Trophoblast cell (in vitro differentiated cells and primary cell): ENCODE measurements around the gene PLEKHM2.

Source experiments
- DNase-seq, 2 donors: peaks; one replicate each; pipeline ENCODE4 v3.0.0-alpha.2; 2016
- H2AFZ ChIP-seq: 2 replicates; pipeline ENCODE4 v1.6.1; 2013; ENCODE audit warnings: low read length, moderate library complexity, mild to moderate bottlenecking; ENCODE audit not compliant: insufficient read depth, poor library complexity
- H2AK5ac ChIP-seq: 2 replicates; pipeline ENCODE4 v1.6.1; 2013; ENCODE audit warnings: mild to moderate bottlenecking, low read length
- H2BK120ac ChIP-seq: 2 replicates; pipeline ENCODE4 v1.6.1; 2013; ENCODE audit warnings: low read length, mild to moderate bottlenecking, moderate library complexity; ENCODE audit not compliant: insufficient read depth, poor library complexity
- H2BK12ac ChIP-seq: 2 replicates; pipeline ENCODE4 v1.6.1; 2013; ENCODE audit warnings: mild to moderate bottlenecking, low read length, moderate library complexity
- H2BK5ac ChIP-seq: 2 replicates; pipeline ENCODE4 v1.6.1; 2013; ENCODE audit warnings: low read length, low read depth, moderate library complexity, mild to moderate bottlenecking; ENCODE audit not compliant: poor library complexity
- H3K14ac ChIP-seq: 2 replicates; pipeline ENCODE4 v1.6.1; 2013; ENCODE audit warnings: mild to moderate bottlenecking, low read length
- H3K18ac ChIP-seq: 2 replicates; pipeline ENCODE4 v1.6.1; 2013; ENCODE audit warnings: mild to moderate bottlenecking, low read length
- H3K23ac ChIP-seq: 2 replicates; pipeline ENCODE4 v1.6.1; 2013; ENCODE audit warnings: low read length
- H3K27ac ChIP-seq: 2 replicates; pipeline ENCODE4 v1.5.1; 2013; ENCODE audit warnings: low read depth, mild to moderate bottlenecking, inconsistent platforms, low read length, moderate library complexity
- H3K27me3 ChIP-seq: 2 replicates; pipeline ENCODE4 v1.6.1; 2013; ENCODE audit warnings: inconsistent platforms, mild to moderate bottlenecking, low read length, moderate library complexity; ENCODE audit not compliant: insufficient read depth
- H3K36me3 ChIP-seq, 2 experiments: 1 replicate in 1 of 2; 2 replicates in 1 of 2; pipeline ENCODE4 v1.6.1; 2013; ENCODE audit warnings: low read length in 2 of 2, mild to moderate bottlenecking in 2 of 2, moderate library complexity in 1 of 2; ENCODE audit not compliant: insufficient read depth in 2 of 2, control insufficient read depth in 1 of 2
- H3K4ac ChIP-seq: 2 replicates; pipeline ENCODE4 v1.6.1; 2013; ENCODE audit warnings: low read depth, mild to moderate bottlenecking, low read length, moderate library complexity
- H3K4me1 ChIP-seq, 2 experiments: 1 replicate in 1 of 2; 2 replicates in 1 of 2; pipeline ENCODE4 v1.6.1; 2013; ENCODE audit warnings: low read length in 2 of 2, mild to moderate bottlenecking in 2 of 2, moderate library complexity in 1 of 2; ENCODE audit not compliant: insufficient read depth in 2 of 2, control insufficient read depth in 1 of 2
- H3K4me2 ChIP-seq: 2 replicates; pipeline ENCODE4 v1.6.1; 2013; ENCODE audit warnings: inconsistent platforms, mild to moderate bottlenecking, low read length, moderate library complexity
- H3K4me3 ChIP-seq: 2 replicates; pipeline ENCODE4 v1.5.1; 2013; ENCODE audit warnings: mild to moderate bottlenecking, low read depth, low read length, inconsistent platforms
- H3K79me1 ChIP-seq: one replicate; pipeline ENCODE4 v1.6.1; 2013; ENCODE audit warnings: low read length
- H3K79me2 ChIP-seq: 2 replicates; pipeline ENCODE4 v1.6.1; 2013; ENCODE audit warnings: low read length, mild to moderate bottlenecking; ENCODE audit not compliant: control insufficient read depth, insufficient read depth, poor library complexity
- H3K9ac ChIP-seq: 2 replicates; pipeline ENCODE4 v1.6.1; 2013; ENCODE audit warnings: mild to moderate bottlenecking, low read length
- H3K9me3 ChIP-seq: 2 replicates; pipeline ENCODE4 v1.6.1; 2013; ENCODE audit warnings: low read depth, mild to moderate bottlenecking, control low read depth, inconsistent platforms, low read length; ENCODE audit not compliant: insufficient read depth
- H4K12ac ChIP-seq: 2 replicates; pipeline ENCODE4 v1.6.1; 2013; ENCODE audit warnings: low read depth, mild to moderate bottlenecking, low read length, moderate library complexity
- H4K8ac ChIP-seq: 2 replicates; pipeline ENCODE4 v1.6.1; 2013; ENCODE audit warnings: low read depth, mild to moderate bottlenecking, low read length, moderate library complexity
- H4K91ac ChIP-seq: one replicate; pipeline ENCODE4 v1.6.1; 2013; ENCODE audit warnings: low read depth, mild to moderate bottlenecking, low read length, moderate library complexity
- WGBS: extraction: QIAGEN DNeasy Blood & Tissue Kit; methylation state at CpG from one replicate; pipeline ENCODE4 v1.1.7; 2013; ENCODE audit warnings: missing lambda C conversion rate; ENCODE audit not compliant: insufficient read length, insufficient coverage; ENCODE audit errors: extremely low coverage; 5-methylcytosine and 5-hydroxymethylcytosine counted together

Gene PLEKHM2

DNA sequence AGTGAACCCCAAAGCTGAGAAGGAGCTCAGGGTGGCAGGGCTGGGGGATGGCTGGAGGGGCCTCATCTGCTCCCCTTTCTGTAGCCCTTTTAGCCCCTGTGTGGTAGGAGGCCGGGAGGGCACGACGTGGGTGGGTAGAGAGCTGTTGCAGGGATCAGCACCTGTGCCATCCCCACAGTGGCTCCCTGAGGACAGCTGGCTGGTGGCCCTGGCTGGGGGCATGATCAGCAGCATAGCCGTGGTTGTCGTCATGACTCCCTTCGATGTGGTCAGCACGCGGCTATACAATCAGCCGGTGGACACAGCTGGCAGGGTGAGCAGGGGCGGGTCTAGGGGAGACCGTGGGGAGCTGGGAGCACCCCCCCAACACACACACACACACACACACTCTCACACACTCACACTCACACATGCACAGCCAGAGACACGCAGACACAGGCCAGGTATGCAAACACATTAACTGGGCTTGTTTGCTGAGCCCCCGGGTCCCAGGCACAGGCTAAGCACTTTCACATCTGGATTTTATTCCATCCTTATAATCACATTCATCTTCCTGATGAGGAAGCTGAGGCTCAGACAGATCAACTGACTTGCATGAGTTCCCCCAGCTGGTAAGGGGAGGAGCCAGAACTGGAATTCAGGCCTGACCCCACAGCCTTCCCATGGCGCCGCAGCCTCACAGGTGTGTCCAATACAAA, 54.4 kb downstream of the PLEKHM2 start:
- Histone ChIP-seq H2BK5ac (no peak overlapping the region), H3K4me3 (no peak overlapping the region), H3K79me2 (no peaks in the 10 kb centered on the region), H4K12ac (no peak overlapping the region), H3K27ac (no peak overlapping the region), H3K23ac (no peak overlapping the region), H3K18ac (no peak overlapping the region), H3K14ac (no peak overlapping the region), H3K36me3 (peaks cover 9 to 13% of the 10 kb centered on the region in 2 experiments), H3K4ac (no peak overlapping the region), H3K4me1 (peaks cover 22 to 25% of the 10 kb centered on the region in 2 experiments), H2BK120ac (no peak overlapping the region), H2AK5ac (no peak overlapping the region), H2AFZ (no peak overlapping the region), H4K91ac (no peak overlapping the region), H3K4me2 (no peak overlapping the region), H3K79me1 (peaks cover 9% of the 10 kb centered on the region), H4K8ac (no peak overlapping the region), H2BK12ac (no peak overlapping the region), H3K9ac (no peak overlapping the region), H3K9me3 (peaks cover 2% of the 10 kb centered on the region), H3K27me3 (no peaks in the 10 kb centered on the region)
- WGBS: no CpG with 5 or more reads among the region's 15 CpGs
- DNase-seq: no peak

DNA sequence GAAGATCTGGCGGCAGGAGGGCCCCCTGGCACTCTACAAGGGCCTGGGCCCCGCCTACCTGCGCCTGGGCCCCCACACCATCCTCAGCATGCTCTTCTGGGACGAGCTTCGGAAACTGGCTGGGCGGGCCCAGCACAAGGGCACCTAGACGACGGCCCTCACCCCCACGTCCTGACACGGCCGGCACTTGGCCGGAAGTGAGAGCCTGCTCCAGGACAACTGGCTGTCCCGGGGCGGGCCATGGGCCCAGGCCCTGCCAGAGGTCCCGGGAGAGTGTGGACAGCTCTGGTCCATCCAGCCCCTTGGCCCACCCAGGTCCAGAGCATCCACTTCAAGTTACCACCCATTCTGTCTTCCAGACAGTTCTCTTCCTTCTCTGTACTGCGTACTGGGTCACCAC, 55.1 kb downstream of the PLEKHM2 start:
- Histone ChIP-seq H3K36me3 (peaks cover 2 to 6% of the 10 kb centered on the region in 2 experiments), H2AK5ac (no peak overlapping the region), H2BK120ac (no peak overlapping the region), H4K8ac (no peak overlapping the region), H3K27me3 (no peaks in the 10 kb centered on the region), H3K4me2 (no peak overlapping the region), H4K12ac (no peak overlapping the region), H3K14ac (no peak overlapping the region), H3K9me3 (peaks cover 2% of the 10 kb centered on the region), H2BK5ac (no peak overlapping the region), H3K18ac (no peak overlapping the region), H3K79me2 (no peaks in the 10 kb centered on the region), H4K91ac (no peak overlapping the region), H3K9ac (no peak overlapping the region), H2BK12ac (no peak overlapping the region), H3K79me1 (peaks cover 6% of the 10 kb centered on the region), H3K4me3 (no peak overlapping the region), H3K4me1 (peaks cover 16 to 20% of the 10 kb centered on the region in 2 experiments), H3K27ac (no peak overlapping the region), H3K4ac (no peak overlapping the region), H2AFZ (no peak overlapping the region), H3K23ac (no peak overlapping the region)
- WGBS: no CpG with 5 or more reads among the region's 16 CpGs
- no peak for DNase-seq

DNA sequence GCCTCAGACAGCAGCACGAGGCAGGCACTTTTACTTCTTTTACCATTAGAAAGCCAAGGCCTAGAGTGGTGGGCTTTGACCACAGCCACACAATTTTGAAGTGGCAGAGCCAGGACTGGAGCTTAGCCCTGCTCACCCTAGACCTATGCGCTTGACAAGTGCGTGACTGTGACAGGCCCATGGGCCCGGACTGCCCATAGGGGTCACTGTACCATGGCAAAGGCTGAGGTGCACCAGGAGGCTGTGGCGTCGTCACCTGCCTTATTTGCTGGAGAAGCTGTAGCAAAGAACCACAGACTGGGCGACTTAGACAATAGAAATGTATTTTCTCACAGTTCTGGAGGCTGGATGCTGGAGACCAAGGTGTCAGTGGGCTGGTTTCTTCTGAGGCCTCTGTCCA, 55.6 kb downstream of the PLEKHM2 start:
- H3K27ac ChIP-seq: no peak overlapping the region

DNA sequence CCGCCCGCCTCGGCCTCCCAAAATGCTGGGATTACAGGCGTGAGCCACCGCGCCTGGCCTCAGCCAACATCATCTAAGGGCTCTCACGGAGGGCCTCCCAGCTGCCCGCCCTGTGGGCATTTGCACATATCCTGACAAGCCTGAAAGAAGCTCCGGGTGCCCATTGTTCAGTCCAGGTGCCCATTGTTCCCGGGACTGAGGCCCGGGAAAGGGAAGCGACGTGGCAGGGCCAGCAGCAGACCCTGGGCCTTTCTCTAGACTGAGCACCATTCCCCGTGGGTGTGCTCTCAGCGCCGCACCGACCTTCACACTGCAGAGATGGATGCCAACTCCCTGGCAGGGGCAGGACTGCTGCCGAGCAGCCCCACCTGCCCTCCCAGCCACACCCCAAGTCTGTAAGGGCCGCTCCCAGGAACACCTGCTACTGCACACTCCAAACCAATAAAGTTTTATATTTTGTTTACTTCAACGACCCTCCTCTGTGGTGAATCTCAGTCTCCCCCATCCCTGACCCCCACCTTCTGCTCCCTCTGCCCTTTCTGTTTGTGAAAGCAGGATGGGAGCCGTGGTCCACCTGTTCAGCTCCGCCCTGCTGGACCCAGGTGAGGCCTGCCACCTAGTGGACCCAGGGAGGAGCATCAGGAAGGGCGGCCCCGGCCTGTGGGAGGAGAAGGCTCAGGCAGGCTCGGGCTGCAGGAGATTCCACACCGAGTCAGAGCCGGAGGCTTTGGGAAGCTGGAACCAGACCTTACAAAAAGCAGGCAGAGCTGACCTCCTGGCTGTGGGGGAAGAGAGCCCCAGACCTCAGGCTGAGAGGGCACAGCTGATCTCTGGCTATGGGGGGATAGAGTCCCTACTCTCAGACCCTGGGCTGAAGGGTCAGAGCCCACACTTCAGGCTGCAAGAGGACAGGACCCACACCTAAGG, 57.1 kb downstream of the PLEKHM2 start:
- no peak overlapping the region for H3K14ac ChIP-seq
- no peak overlapping the region for H2AK5ac ChIP-seq
- H3K9ac ChIP-seq: no peak overlapping the region
- no peak overlapping the region for H3K18ac ChIP-seq
- no peak overlapping the region for H3K27ac ChIP-seq
- no peaks in the 10 kb centered on the region for H3K9me3 ChIP-seq
- no peak overlapping the region for H4K12ac ChIP-seq
- peak; percentile 82 to 88 for DNase-seq
- no peak overlapping the region for H2BK5ac ChIP-seq
- H3K4me1 ChIP-seq: peaks cover 2 to 3% of the 10 kb centered on the region in 2 experiments
- H3K23ac ChIP-seq: no peak overlapping the region
- H2BK120ac ChIP-seq: no peak overlapping the region
- H3K4me3 ChIP-seq: no peak overlapping the region
- H3K79me2 ChIP-seq: no peaks in the 10 kb centered on the region
- no peak overlapping the region for H3K4ac ChIP-seq
- H2BK12ac ChIP-seq: peak overlapping the region; percentile 23
- H3K27me3 ChIP-seq: no peaks in the 10 kb centered on the region
- no CpG with 5 or more reads among the region's 27 CpGs for WGBS
- no peak overlapping the region for H2AFZ ChIP-seq
- no peak overlapping the region for H4K8ac ChIP-seq
- no peak overlapping the region for H4K91ac ChIP-seq
- peaks cover 0 to under 1% of the 10 kb centered on the region in 2 experiments for H3K36me3 ChIP-seq
- H3K79me1 ChIP-seq: no peaks in the 10 kb centered on the region
- H3K4me2 ChIP-seq: no peak overlapping the region

More for the DNA sequence above, 55.6 kb downstream of the PLEKHM2 start:
- Histone ChIP-seq H3K27me3 (no peaks in the 10 kb centered on the region), H2BK120ac (no peak overlapping the region), H3K23ac (no peak overlapping the region), H4K91ac (no peak overlapping the region), H3K4ac (no peak overlapping the region), H3K4me3 (no peak overlapping the region), H2AFZ (no peak overlapping the region), H3K79me2 (no peaks in the 10 kb centered on the region), H3K9me3 (peaks cover 2% of the 10 kb centered on the region), H2AK5ac (no peak overlapping the region), H4K12ac (no peak overlapping the region), H3K79me1 (peaks cover 6% of the 10 kb centered on the region), H4K8ac (no peak overlapping the region), H3K9ac (no peak overlapping the region), H2BK5ac (no peak overlapping the region), H3K4me1 (peaks cover 12 to 15% of the 10 kb centered on the region in 2 experiments), H3K36me3 (peaks cover 0 to 4% of the 10 kb centered on the region in 2 experiments), H3K18ac (no peak overlapping the region), H3K14ac (no peak overlapping the region), H3K4me2 (no peak overlapping the region), H2BK12ac (no peak overlapping the region)
- DNase-seq: no peak
- WGBS: no CpG with 5 or more reads among the region's 7 CpGs
